ENCODE results near the gene SLC6A13.

SLC6A13 gene

GRCh38 chr12:227286-227915 is 35.2 kb downstream of the SLC6A13 start:
- H3K27me3 ChIP-seq (ENCODE audit: insufficient read depth, low read length) = peaks cover 67% of the 10 kb centered on the region
- H3K27ac ChIP-seq (ENCODE audit: low read depth, low read length) = no peak overlapping the region
- H3K36me3 ChIP-seq (ENCODE audit: insufficient read depth, low read length) = no peaks in the 10 kb centered on the region
- H3K4me3 ChIP-seq (ENCODE audit: low read depth, low read length) = no peak overlapping the region
- H2AFZ ChIP-seq (ENCODE audit: low read length, unreplicated experiment) = no peak overlapping the region
- no peaks in the 10 kb centered on the region for H3K4me1 ChIP-seq (ENCODE audit: control insufficient read depth, insufficient read depth, low read length, unreplicated experiment)
- no peaks in the 10 kb centered on the region for H3K79me2 ChIP-seq (ENCODE audit: control insufficient read depth, insufficient read depth, low read length, unreplicated experiment)

GRCh38 chr12:226401-226800 is 36.2 kb downstream of the SLC6A13 start:
- Histone ChIP-seq H2AFZ (ENCODE audit: low read length, unreplicated experiment) (no peak overlapping the region), H3K4me3 (ENCODE audit: low read depth, low read length) (no peak overlapping the region), H3K4me1 (ENCODE audit: control insufficient read depth, insufficient read depth, low read length, unreplicated experiment) (no peaks in the 10 kb centered on the region), H3K27ac (ENCODE audit: low read depth, low read length) (no peak overlapping the region), H3K27me3 (ENCODE audit: insufficient read depth, low read length) (peaks cover 68% of the 10 kb centered on the region), H3K79me2 (ENCODE audit: control insufficient read depth, insufficient read depth, low read length, unreplicated experiment) (no peaks in the 10 kb centered on the region), H3K36me3 (ENCODE audit: insufficient read depth, low read length) (no peaks in the 10 kb centered on the region)

DNA sequence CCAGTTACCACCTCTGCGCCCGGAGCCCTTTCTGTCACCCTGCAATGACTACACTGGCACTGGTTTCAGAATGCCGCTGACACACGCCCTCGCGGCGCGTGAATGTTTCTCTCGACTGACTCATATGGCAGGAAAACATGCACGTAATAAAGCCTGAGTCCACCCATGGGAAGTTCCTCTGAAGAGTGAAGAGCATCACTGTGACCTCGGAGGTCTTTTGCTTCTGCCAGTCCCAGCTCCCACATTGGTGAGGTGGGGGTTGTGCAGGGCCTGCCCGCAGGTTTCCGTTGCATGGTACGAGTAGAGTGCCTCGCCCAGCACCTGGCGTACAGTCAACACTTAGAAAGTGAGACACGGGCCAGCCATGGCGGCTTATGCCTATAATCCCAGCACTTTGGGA is 37.6 kb downstream of the SLC6A13 start:
- H3K4me1 ChIP-seq (ENCODE audit: control insufficient read depth, insufficient read depth, low read length, unreplicated experiment) = no peaks in the 10 kb centered on the region

GRCh38 chr12:224330-224729 is 38.3 kb downstream of the SLC6A13 start:
- H3K4me1 ChIP-seq (ENCODE audit: control insufficient read depth, insufficient read depth, low read length, unreplicated experiment) = no peaks in the 10 kb centered on the region
- H2AFZ ChIP-seq (ENCODE audit: low read length, unreplicated experiment) = no peak overlapping the region
- H3K27me3 ChIP-seq (ENCODE audit: insufficient read depth, low read length) = peaks cover 48% of the 10 kb centered on the region
- H3K79me2 ChIP-seq (ENCODE audit: control insufficient read depth, insufficient read depth, low read length, unreplicated experiment) = no peaks in the 10 kb centered on the region
- H3K4me3 ChIP-seq (ENCODE audit: low read depth, low read length) = no peak overlapping the region
- H3K27ac ChIP-seq (ENCODE audit: low read depth, low read length) = no peak overlapping the region
- no peaks in the 10 kb centered on the region for H3K36me3 ChIP-seq (ENCODE audit: insufficient read depth, low read length)

More for the DNA sequence above, 37.6 kb downstream of the SLC6A13 start:
- no peaks in the 10 kb centered on the region for H3K79me2 ChIP-seq (ENCODE audit: control insufficient read depth, insufficient read depth, low read length, unreplicated experiment)
- peaks cover 55% of the 10 kb centered on the region for H3K27me3 ChIP-seq (ENCODE audit: insufficient read depth, low read length)
- no peak overlapping the region for H2AFZ ChIP-seq (ENCODE audit: low read length, unreplicated experiment)
- H3K27ac ChIP-seq (ENCODE audit: low read depth, low read length) = no peak overlapping the region
- no peaks in the 10 kb centered on the region for H3K36me3 ChIP-seq (ENCODE audit: insufficient read depth, low read length)
- no peak overlapping the region for H3K4me3 ChIP-seq (ENCODE audit: low read depth, low read length)

GRCh38 chr12:223841-224240 is 38.8 kb downstream of the SLC6A13 start:
- Histone ChIP-seq H3K27me3 (ENCODE audit: insufficient read depth, low read length) (peaks cover 43% of the 10 kb centered on the region), H3K79me2 (ENCODE audit: control insufficient read depth, insufficient read depth, low read length, unreplicated experiment) (no peaks in the 10 kb centered on the region), H3K4me1 (ENCODE audit: control insufficient read depth, insufficient read depth, low read length, unreplicated experiment) (no peaks in the 10 kb centered on the region), H3K4me3 (ENCODE audit: low read depth, low read length) (no peak overlapping the region), H2AFZ (ENCODE audit: low read length, unreplicated experiment) (no peak overlapping the region), H3K36me3 (ENCODE audit: insufficient read depth, low read length) (no peaks in the 10 kb centered on the region), H3K27ac (ENCODE audit: low read depth, low read length) (no peak overlapping the region)

DNA sequence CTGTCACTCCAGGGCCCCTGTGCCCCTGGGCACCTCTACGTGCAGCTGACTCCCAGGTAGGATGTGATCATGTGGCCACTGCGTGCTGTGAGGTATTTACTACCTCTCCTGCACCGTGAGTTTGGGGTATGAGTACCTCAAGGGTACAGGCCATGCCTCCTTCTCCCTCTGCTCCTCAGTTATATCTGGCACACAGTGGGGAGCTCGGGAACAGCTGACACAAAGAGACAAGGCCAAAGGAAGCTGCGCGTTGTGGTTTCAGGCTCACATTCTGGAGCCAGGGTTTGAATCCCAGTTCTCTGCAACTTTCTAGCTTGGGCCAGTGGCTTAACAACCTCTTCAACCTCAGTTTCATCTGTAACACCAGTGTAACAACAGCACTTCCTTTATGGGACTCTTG is 40.9 kb downstream of the SLC6A13 start:
- H3K79me2 ChIP-seq (ENCODE audit: control insufficient read depth, insufficient read depth, low read length, unreplicated experiment) = no peaks in the 10 kb centered on the region
- no peaks in the 10 kb centered on the region for H3K4me1 ChIP-seq (ENCODE audit: control insufficient read depth, insufficient read depth, low read length, unreplicated experiment)
- no peak overlapping the region for H3K27ac ChIP-seq (ENCODE audit: low read depth, low read length)
- H2AFZ ChIP-seq (ENCODE audit: low read length, unreplicated experiment) = no peak overlapping the region
- H3K27me3 ChIP-seq (ENCODE audit: insufficient read depth, low read length) = peaks cover 30% of the 10 kb centered on the region
- H3K36me3 ChIP-seq (ENCODE audit: insufficient read depth, low read length) = no peaks in the 10 kb centered on the region
- no peak overlapping the region for H3K4me3 ChIP-seq (ENCODE audit: low read depth, low read length)

GRCh38 chr12:220946-221550 is 41.6 kb downstream of the SLC6A13 start:
- H3K79me2 ChIP-seq (ENCODE audit: control insufficient read depth, insufficient read depth, low read length, unreplicated experiment) = no peaks in the 10 kb centered on the region
- H3K36me3 ChIP-seq (ENCODE audit: insufficient read depth, low read length) = no peaks in the 10 kb centered on the region
- H3K4me3 ChIP-seq (ENCODE audit: low read depth, low read length) = no peak overlapping the region
- H2AFZ ChIP-seq (ENCODE audit: low read length, unreplicated experiment) = no peak overlapping the region
- H3K27me3 ChIP-seq (ENCODE audit: insufficient read depth, low read length) = peaks cover 30% of the 10 kb centered on the region
- no peak overlapping the region for H3K27ac ChIP-seq (ENCODE audit: low read depth, low read length)
- no peaks in the 10 kb centered on the region for H3K4me1 ChIP-seq (ENCODE audit: control insufficient read depth, insufficient read depth, low read length, unreplicated experiment)

DNA sequence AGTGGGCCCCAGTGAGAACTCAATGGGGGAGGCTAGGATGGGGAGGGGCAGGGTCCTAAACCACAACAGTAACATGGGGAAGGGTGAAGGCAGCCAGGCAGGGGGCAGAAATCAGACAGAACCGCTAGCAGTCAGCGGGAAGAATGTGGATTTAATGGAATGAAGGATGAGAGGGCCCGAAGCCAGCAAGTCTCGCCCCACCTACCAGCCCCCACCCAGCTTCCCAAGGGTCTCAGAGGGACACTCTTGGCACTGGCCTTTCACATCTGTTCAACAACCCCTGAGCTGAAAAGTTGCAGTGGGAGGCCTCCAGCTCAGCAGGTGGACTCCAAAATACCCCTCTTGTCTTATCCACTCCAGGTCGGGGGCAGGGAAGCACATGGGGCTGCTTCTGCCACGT is 42.1 kb downstream of the SLC6A13 start:
- Histone ChIP-seq H3K27ac (ENCODE audit: low read depth, low read length) (no peak overlapping the region), H3K27me3 (ENCODE audit: insufficient read depth, low read length) (peaks cover 33% of the 10 kb centered on the region), H2AFZ (ENCODE audit: low read length, unreplicated experiment) (no peak overlapping the region), H3K4me1 (ENCODE audit: control insufficient read depth, insufficient read depth, low read length, unreplicated experiment) (no peaks in the 10 kb centered on the region), H3K4me3 (ENCODE audit: low read depth, low read length) (no peak overlapping the region), H3K79me2 (ENCODE audit: control insufficient read depth, insufficient read depth, low read length, unreplicated experiment) (no peaks in the 10 kb centered on the region), H3K36me3 (ENCODE audit: insufficient read depth, low read length) (no peaks in the 10 kb centered on the region)

- H2AFZ ChIP-seq (ENCODE audit: low read length, unreplicated experiment) = no peak overlapping the region
- no peaks in the 10 kb centered on the region for H3K36me3 ChIP-seq (ENCODE audit: insufficient read depth, low read length)
- no peak overlapping the region for H3K4me3 ChIP-seq (ENCODE audit: low read depth, low read length)
- no peak overlapping the region for H3K27ac ChIP-seq (ENCODE audit: low read depth, low read length)
- no peaks in the 10 kb centered on the region for H3K79me2 ChIP-seq (ENCODE audit: control insufficient read depth, insufficient read depth, low read length, unreplicated experiment)
- no peaks in the 10 kb centered on the region for H3K4me1 ChIP-seq (ENCODE audit: control insufficient read depth, insufficient read depth, low read length, unreplicated experiment)
- peaks cover 39% of the 10 kb centered on the region for H3K27me3 ChIP-seq (ENCODE audit: insufficient read depth, low read length)
Observed at GRCh38 chr12:219891-220352, 42.7 kb downstream of the SLC6A13 start.

GRCh38 chr12:218728-219590 is 43.7 kb downstream of the SLC6A13 start:
- Histone ChIP-seq H3K27me3 (ENCODE audit: insufficient read depth, low read length) (peaks cover 40% of the 10 kb centered on the region), H3K27ac (ENCODE audit: low read depth, low read length) (no peak overlapping the region), H3K36me3 (ENCODE audit: insufficient read depth, low read length) (no peaks in the 10 kb centered on the region), H3K4me1 (ENCODE audit: control insufficient read depth, insufficient read depth, low read length, unreplicated experiment) (no peaks in the 10 kb centered on the region), H3K4me3 (ENCODE audit: low read depth, low read length) (no peak overlapping the region), H3K79me2 (ENCODE audit: control insufficient read depth, insufficient read depth, low read length, unreplicated experiment) (no peaks in the 10 kb centered on the region), H2AFZ (ENCODE audit: low read length, unreplicated experiment) (no peak overlapping the region)
